GM19328 (cell line): ENCODE results near the gene ZNF436.
A peak's percentile ranks its signal among the peaks of the same experiment; 100 is the strongest.

ENCODE experiments used
- ATAC-seq: cut with Tn5 transposase; IDR thresholded peaks from one replicate; pipeline ENCODE4 v1.9.1; 2021; ENCODE audit warnings: mild to moderate bottlenecking, moderate library complexity; ENCODE audit not compliant: unreplicated experiment

The ZNF436 gene

DNA sequence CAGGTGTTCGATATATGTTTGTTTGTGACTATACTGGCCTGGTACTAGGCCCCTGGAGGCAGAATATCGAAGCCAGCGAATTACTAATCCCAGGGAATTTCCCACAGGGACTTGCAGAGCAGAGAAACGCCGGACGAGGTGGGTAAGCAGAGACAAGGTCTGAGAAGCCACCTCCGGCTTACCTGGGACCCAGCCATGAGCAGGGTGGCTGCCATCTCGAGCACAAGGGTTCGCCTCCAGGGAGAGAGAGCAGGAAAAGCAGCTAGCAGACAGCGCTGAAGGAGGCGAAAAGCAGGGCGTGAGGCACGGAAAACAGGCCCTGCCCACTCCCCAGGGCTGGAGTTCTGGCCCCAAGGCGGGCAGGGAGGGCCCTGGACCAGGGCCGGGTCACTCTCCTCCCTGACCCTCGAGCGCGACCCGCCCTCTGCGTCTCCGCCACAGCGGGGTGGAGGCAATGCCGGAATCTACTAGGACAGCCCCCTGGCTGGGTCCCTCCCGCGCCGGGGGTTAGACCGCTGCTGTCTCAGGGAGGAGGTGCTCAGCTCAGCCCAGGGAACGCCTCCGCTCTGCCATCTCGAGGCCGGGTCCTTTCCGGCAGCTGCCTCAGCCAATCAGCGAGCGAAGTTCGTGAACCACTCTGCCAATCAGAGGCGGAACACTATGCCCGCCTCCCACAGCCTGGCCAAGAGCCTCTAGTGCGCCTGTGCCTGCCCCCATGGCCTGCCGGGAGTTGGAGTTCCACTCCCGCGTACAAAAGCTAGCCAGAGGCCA is 1.7 kb downstream of the ZNF436 start:
- ATAC-seq: peak; percentile 88

- no peak for ATAC-seq
Measured at GRCh38 chr1:23367451-23367790, 2.2 kb downstream of the ZNF436 start.

GRCh38 chr1:23366598-23366997 is 3.0 kb downstream of the ZNF436 start:
- ATAC-seq: no peak

DNA sequence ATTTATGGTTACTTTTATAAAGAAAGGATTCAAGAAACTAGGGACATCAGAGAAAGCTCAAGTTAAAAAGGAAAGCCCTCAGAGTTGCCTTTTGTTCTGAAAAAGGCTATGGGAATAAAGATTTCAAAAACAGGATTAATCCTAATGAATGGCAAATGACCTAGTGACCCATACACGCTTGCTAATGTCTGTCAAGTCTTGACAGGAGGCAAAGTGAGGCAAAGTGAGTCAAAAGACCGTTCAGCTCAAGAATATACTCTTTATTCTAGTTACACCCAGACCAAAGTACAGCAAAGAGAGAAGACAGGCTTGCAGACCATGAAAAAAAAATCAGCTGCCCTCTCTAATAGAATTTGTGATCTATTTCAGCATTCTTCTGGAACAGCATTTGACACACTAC is 3.5 kb downstream of the ZNF436 start:
- ATAC-seq: no peak

- ATAC-seq: no peak
Measured at GRCh38 chr1:23362218-23362713, 7.4 kb downstream of the ZNF436 start.

DNA sequence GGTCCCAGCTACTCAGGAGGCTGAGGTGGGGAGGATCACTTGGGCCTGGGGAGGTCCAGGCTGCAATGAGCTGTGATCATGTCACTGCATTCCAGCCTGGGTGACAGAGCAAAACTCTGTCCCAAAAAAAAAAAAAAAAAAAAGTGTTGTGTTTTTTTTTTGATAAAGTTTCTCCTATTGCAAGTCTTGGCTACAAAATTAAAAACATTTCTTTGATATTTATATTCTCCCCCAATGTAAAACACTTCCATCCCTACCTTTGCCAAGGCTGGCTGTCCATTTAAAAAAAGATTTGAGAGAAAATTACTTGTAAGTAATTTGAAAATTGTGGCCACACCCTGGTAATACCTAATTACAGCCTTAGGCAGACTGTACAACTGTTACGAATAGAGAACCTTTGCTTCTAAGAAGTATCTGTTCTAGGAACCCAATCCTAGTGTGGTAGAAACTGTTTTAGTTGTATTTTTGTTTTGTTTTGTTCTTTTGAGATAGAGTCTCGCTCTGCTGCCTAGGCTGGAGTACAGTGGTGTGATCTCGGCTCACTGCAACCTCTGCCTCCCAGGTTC is 11.2 kb downstream of the ZNF436 start:
- ATAC-seq: no peak

- ATAC-seq: no peak
Measured at GRCh38 chr1:23357138-23357908, 12.3 kb downstream of the ZNF436 start.

DNA sequence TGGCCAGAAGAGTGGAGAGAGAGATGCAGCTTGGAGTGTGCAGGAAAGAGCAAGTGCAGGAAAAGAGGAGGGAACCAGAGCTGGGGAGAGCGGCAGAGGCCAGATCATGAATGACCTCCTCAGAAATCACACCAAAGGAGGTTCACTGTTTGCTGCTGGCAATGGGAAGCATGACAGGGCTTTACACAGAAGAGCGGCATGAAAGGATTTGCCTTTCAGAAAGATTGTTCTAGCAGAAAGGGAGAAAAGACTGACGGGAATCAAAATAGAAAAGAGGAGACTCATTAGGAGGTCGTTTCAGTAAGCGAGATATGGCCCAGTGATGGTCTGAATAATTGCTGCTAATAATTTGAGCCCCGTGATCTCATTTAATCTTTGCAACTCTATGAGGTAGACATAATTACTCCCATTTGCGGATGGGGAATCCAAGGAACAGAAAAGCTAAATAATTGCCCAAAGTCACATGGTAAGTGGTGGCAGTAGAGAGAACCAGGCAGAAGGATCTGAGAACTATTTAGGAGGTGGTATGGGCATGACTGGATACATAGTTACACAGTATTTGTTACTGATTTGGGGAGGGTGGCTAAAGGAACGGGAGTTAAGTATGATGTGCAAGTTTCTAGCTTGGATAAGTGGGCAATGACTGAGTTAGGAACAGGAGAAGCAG is 13.0 kb downstream of the ZNF436 start:
- ATAC-seq: no peak

- no peak for ATAC-seq
Measured at GRCh38 chr1:23354245-23354644, 15.4 kb downstream of the ZNF436 start.

- ATAC-seq: no peak
Measured at GRCh38 chr1:23352096-23352695, 17.4 kb downstream of the ZNF436 start.

DNA sequence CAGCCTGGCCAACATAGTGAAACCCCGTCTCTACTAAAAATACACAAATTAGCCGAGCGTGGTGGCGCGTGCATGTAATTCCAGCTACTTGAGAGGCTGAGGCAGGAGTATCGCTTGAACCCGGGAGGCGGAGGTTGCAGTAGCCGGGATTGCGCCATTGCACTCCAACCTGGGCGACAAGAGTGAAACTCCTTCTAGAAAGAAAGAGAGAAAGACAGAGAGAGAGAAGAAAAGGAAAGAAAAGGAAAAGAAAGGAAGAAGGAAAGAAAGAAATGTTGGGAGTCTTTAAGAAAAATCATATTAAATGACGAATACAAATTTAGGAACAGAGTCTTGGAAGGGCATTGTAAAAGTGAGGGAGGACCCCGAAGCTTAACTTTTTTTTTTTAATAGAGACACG is 23.7 kb downstream of the ZNF436 start:
- no peak for ATAC-seq

DNA sequence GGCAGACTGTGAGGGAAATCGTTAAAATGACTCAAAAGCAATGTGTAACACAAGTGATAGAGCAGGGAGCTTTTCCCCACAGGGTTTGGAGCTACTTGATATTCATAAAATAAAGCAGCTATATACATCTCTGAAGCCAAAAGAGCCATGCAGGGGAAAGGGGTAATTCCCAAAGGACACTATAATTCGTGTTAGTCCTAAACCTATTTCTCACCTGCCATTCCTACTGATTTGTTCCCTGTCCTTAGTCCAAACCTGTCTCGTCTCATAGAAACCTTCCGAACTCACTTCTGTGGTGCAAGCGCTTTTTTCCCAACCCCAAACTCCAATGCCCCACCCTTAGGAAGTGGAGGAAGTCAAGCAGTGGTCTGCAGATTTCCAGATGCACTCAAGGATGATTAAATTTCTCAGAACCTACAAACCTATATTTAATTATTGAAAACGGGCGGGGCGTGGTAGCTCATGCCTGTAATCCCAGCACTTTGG is 24.6 kb downstream of the ZNF436 start:
- no peak for ATAC-seq

GRCh38 chr1:23344111-23344986 is 25.3 kb downstream of the ZNF436 start, which contains the start of gene HNRNPR:
TSS of gene HNRNPR (minus strand) at chr1:23344284. CDS start at chr1:23341008, 3,276 bp downstream.
- peak; percentile 97 for ATAC-seq

- ATAC-seq: no peak
Measured at GRCh38 chr1:23343221-23344110, 26.2 kb downstream of the ZNF436 start.

DNA sequence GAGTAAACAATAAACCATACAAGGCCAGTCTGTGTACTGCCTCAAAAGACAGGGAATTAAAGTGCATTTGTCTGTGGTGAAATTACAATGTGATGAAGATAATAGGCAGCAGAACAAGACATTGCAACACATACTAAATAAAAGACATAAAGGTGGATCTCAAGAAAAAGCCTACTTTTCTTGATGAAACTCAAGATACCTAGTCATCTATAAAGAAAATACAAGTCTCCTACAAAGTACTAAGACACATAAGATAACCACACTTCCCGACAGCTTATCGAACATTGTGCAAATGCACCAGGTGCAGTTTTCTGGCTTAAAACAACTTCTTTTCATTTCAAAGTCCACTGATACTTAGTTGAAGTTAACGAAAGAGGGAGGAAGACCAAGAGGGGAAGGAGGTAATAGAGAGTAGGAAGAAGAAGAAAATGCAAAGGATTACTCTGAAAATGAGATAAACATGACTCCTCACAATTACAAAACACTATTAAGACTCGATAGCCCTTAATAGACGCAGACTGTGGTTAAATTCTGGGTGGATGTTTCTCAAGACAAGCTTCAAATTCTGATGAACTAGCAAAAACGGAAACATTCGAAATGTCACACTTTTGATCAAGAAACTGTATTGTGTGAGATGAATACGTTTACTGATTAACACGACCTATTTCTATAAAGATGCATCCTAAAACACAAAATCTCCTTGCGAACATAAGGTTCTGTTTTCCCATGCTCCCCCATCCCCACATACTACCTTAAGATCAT is 27.5 kb downstream of the ZNF436 start:
- no peak for ATAC-seq

- ATAC-seq: no peak
Measured at GRCh38 chr1:23339632-23340031, 30.0 kb downstream of the ZNF436 start.

- ATAC-seq: no peak
Measured at GRCh38 chr1:23337869-23338268, 31.8 kb downstream of the ZNF436 start.

GRCh38 chr1:23331713-23332112 is 37.9 kb downstream of the ZNF436 start:
- ATAC-seq: no peak
